Heart left ventricle (tissue), 16 donors: ENCODE data around the gene AGPAT3. TPM values are rescaled to one million over a fixed set of nuclear protein-coding genes. Genes with fewer than 3 reads are reported as not detected.

Experiments
- ATAC-seq, 4 donors: fragments of 200-7000 bp; cut with Tn5 transposase; one replicate each; pipeline ENCODE4 v1.9.1; 2020 to 2022; ENCODE audit warnings: moderate library complexity in 4 of 4, mild to moderate bottlenecking in 3 of 4, moderate number of reproducible peaks in 1 of 4
- DNase-seq, 5 donors: peaks; one replicate each; pipeline ENCODE4 v3.0.0-alpha.2; 2020
- H3K27ac ChIP-seq, 12 donors: fragments of 200-600 bp; sonication (generic) in 4 of 12; one replicate each; pipeline versions ENCODE4 v1.5.0 to v1.8.0; 2016 to 2022; ENCODE audit warnings: mild to moderate bottlenecking in 2 of 12
- H3K27me3 ChIP-seq, 9 donors: fragments of 200-600 bp; sonication (generic) in 2 of 9; one replicate each; pipeline versions ENCODE4 v1.5.1 to v1.8.0; 2016 to 2022; ENCODE audit warnings: mild to moderate bottlenecking in 3 of 9
- H3K36me3 ChIP-seq, 9 donors: fragments of 200-600 bp; sonication (generic) in 2 of 9; one replicate each; pipeline versions ENCODE4 v1.5.0 to v1.8.0; 2018 to 2022; ENCODE audit warnings: mild to moderate bottlenecking in 2 of 9
- H3K4me1 ChIP-seq, 12 donors: fragments of 200-600 bp; sonication (generic) in 4 of 12; one replicate each; pipeline versions ENCODE4 v1.5.0 to v1.8.0; 2016 to 2022; ENCODE audit warnings: mild to moderate bottlenecking in 3 of 12
- H3K4me3 ChIP-seq, 12 donors: fragments of 200-600 bp; sonication (generic) in 4 of 12; one replicate each; pipeline versions ENCODE4 v1.5.0 to v1.8.0; 2017 to 2022; ENCODE audit warnings: mild to moderate bottlenecking in 9 of 12, moderate library complexity in 4 of 12
- H3K9me3 ChIP-seq, 12 donors: fragments of 200-600 bp; sonication (generic) in 4 of 12; one replicate each; pipeline versions ENCODE4 v1.5.0 to v1.8.0; 2016 to 2022; ENCODE audit warnings: mild to moderate bottlenecking in 1 of 12
- CTCF ChIP-seq, 12 donors: fragments of 200-600 bp; sonication (generic) in 4 of 12; IDR thresholded peaks; one replicate each; pipeline versions ENCODE4 v1.5.0 to v1.8.0; 2018 to 2022; ENCODE audit warnings: antibody characterized with exemption in 12 of 12, mild to moderate bottlenecking in 5 of 12
- POLR2A ChIP-seq, 2 donors: fragments of 450-650 bp; IDR thresholded peaks; one replicate each; pipeline ENCODE4 v1.6.1; 2017; ENCODE audit warnings: antibody characterized with exemption in 2 of 2, mild to moderate bottlenecking in 2 of 2, moderate library complexity in 2 of 2
- WGBS, 4 donors: extraction: QIAGEN DNeasy Blood & Tissue Kit in 2 of 4; methylation state at CpG; one replicate each; pipeline versions ENCODE4 v1.1.5 to v1.1.7; 2013 to 2018; 5-methylcytosine and 5-hydroxymethylcytosine counted together
- intact Hi-C, 10 donors: fragments of 100-400 bp; cut with DNase I; formaldehyde crosslinking; loops; one replicate each; pipeline versions ENCODE4 v1.11.1 to v1.14.2; 2022
- polyA plus RNA-seq, 2 donors: library from polyadenylated mRNA; stranded (reverse); fragments of 200-250 nt; gene quantifications; one replicate each; pipeline ENCODE4 v1.2.3, GENCODE V29; 2013
- total RNA-seq, 9 donors: library from RNA; depleted of rRNA in 2 of 9; stranded (reverse); fragments of >200 nt in 2 of 9; fragmentation: NEBNext Ultra II Directional in 3 of 9; extraction: Animal tissue kit (Norgen Biotek cat#: 25700) in 3 of 9; gene quantifications; one replicate each; pipeline versions ENCODE4 v1.1.0 to v1.2.4, GENCODE V29; 2016 to 2023
- donor health status: ischemic (EF 13 %, LVEDD 7.1; RV severe dilation, severe dysfunction).
- donor health status: healthy with polysubstance abuse.
- donor health status: DM: no; HTN: yes; CAD: no.
- donor health status: DM: no; HTN: no; CAD: no.
- donor health status: ischemic (EF 25% LVEDD 6.9; RV normal size, moderate dysfunction).
- donor health status: ischemic (EF 25% LVEDD 5.7; RV mildly dilated, moderate dysfunction).
- donor health status: healthy.
- donor health status: DM: yes; HTN: yes; CAD: no.
- donor health status: ischemic (EF 35%, LVEDD 5.7; RV mildly dilated, moderate dysfunction).
- donor health status: nonischemic (EF 11% LVEDD 7.7; RV severe dilation, severe dysfunction).
- donor health status: DM: yes; HTN: yes; CAD: no.
- donor health status: PGD.
- donor health status: ischemic (EF 29% LVEDD 5.4; RV normal size, mild dysfunction).
- donor health status: nonischemic (EF 23%, LVEDD 6.1; RV moderate dilation, normal function).

AGPAT3 gene
- total and polyA plus RNA-seq, 11 donors = 26.6 to 86.0 (median 64.5) TPM

GRCh38 chr21:43892334-43892733 lies 27.3 kb downstream of the AGPAT3 start:
- intact Hi-C loops = no loop called here
- Histone ChIP-seq H3K4me3 (no peak overlapping the region), H3K9me3 (peaks cover 0 to 2% (median 0%) of the 10 kb centered on the region in 12 donors), H3K36me3 (peaks cover 0 to 8% (median 0%) of the 10 kb centered on the region in 9 donors), H3K4me1 (peaks cover 0 to 30% (median 12%) of the 10 kb centered on the region in 12 donors), H3K27me3 (no peaks in the 10 kb centered on the region), H3K27ac (no peak overlapping the region)
- TF ChIP-seq CTCF (IDR thresholded peaks at IDR 0.05) (no peak), POLR2A (IDR thresholded peaks at IDR 0.05) (no peak)
- ATAC-seq (no peak), DNase-seq (no peak)
- WGBS, 4 donors = 98 to 100% (median 99%) methylated on average over 3 of the region's 3 CpGs

GRCh38 chr21:43892984-43893535 lies 28.0 kb downstream of the AGPAT3 start:
- TF ChIP-seq CTCF (IDR thresholded peaks at IDR 0.05) (no peak), POLR2A (IDR thresholded peaks at IDR 0.05) (no peak)
- Histone ChIP-seq H3K4me1 (peaks cover 0 to 30% (median 12%) of the 10 kb centered on the region in 12 donors), H3K36me3 (peaks cover 0 to 8% (median 0%) of the 10 kb centered on the region in 9 donors), H3K27ac (peak overlapping the region in 1 of 12 donors; percentile 61), H3K27me3 (no peaks in the 10 kb centered on the region), H3K9me3 (peaks cover 0 to 2% (median 0%) of the 10 kb centered on the region in 12 donors), H3K4me3 (peak overlapping the region in 1 of 12 donors; percentile 24)
- WGBS, 4 donors = 88 to 91% (median 89%) methylated on average over 5 of the region's 5 CpGs
- ATAC-seq (no peak), DNase-seq (no peak)
- intact Hi-C loops = no loop called here

- TF ChIP-seq POLR2A (IDR thresholded peaks at IDR 0.05) (no peak), CTCF (IDR thresholded peaks at IDR 0.05) (no peak)
- peaks cover 0 to 11% (median 0%) of the 10 kb centered on the region in 9 donors for H3K36me3 ChIP-seq
- H3K9me3 ChIP-seq = peaks cover 0 to 2% (median 0%) of the 10 kb centered on the region in 12 donors
- peak overlapping the region in 4 of 12 donors; percentile 17 to 61 (median 30) for H3K27ac ChIP-seq
- no peaks in the 10 kb centered on the region for H3K27me3 ChIP-seq
- peak in 1 of 5 donors; percentile 16 for DNase-seq
- intact Hi-C loops = no loop called here
- peaks cover 0 to 30% (median 12%) of the 10 kb centered on the region in 12 donors for H3K4me1 ChIP-seq
- peak overlapping the region in 4 of 12 donors; percentile 0 to 24 (median 5) for H3K4me3 ChIP-seq
- 54 to 61% (median 59%) methylated on average over 19 of the region's 19 CpGs for WGBS, 4 donors
- ATAC-seq = peak in 1 of 4 donors; percentile 65
These were observed 28.6 kb downstream of the AGPAT3 start for GRCh38 chr21:43893536-43894205.

- Histone ChIP-seq H3K9me3 (peaks cover 0 to 2% (median 0%) of the 10 kb centered on the region in 12 donors), H3K27ac (peak overlapping the region in 3 of 12 donors; percentile 17 to 61 (median 25)), H3K4me1 (peaks cover 0 to 30% (median 12%) of the 10 kb centered on the region in 12 donors), H3K4me3 (peak overlapping the region in 4 of 12 donors; percentile 0 to 24 (median 5)), H3K27me3 (no peaks in the 10 kb centered on the region), H3K36me3 (peaks cover 0 to 14% (median 0%) of the 10 kb centered on the region in 9 donors)
- intact Hi-C loops = no loop called here
- ATAC-seq (no peak), DNase-seq (no peak)
- TF ChIP-seq CTCF (IDR thresholded peaks at IDR 0.05) = no peak
- 55 to 62% (median 60%) methylated on average over 4 of the region's 4 CpGs for WGBS, 4 donors
These were observed 29.2 kb downstream of the AGPAT3 start for GRCh38 chr21:43894206-43894577.
